HG03571 (cell line): ENCODE data around the gene VAV2.

Source experiments
- ATAC-seq: cut with Tn5 transposase; IDR thresholded peaks from one replicate; pipeline ENCODE4 v1.9.1; 2021; ENCODE audit not compliant: unreplicated experiment

VAV2 gene

DNA sequence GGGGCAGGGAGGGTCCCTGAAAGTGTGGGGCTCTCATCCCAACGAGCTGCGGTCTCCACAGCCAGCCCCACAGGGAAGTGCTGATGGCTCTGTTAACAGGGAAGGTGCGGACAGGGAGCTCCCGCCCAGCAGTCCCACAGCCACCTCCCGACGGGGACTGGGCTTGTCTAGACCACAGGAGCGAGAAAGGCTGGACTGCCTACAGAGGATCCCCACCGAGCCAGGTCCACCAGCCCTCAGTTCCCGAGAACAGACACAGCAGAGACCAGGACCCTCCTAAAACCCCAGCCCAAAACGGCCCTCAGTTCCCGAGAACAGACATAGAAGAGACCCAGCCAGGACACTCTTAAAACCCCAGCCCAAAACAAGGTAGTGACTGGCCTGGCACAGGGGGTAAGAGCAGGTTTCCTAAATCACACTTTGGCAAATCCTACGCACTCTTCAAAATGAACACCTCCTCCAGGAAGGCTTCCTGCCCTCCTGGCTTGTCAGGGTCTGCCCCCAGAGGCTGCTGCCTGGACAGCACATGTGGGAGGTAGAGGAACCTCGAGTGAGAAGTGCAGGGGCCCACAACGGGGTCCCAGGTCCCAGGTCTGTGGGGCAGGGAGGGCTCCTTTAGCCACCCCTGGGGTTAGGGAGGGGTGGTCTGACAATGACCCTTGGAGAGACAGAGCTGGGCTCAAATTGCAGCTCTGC is 167.9 kb downstream of the VAV2 start:
- ATAC-seq, result no peak

DNA sequence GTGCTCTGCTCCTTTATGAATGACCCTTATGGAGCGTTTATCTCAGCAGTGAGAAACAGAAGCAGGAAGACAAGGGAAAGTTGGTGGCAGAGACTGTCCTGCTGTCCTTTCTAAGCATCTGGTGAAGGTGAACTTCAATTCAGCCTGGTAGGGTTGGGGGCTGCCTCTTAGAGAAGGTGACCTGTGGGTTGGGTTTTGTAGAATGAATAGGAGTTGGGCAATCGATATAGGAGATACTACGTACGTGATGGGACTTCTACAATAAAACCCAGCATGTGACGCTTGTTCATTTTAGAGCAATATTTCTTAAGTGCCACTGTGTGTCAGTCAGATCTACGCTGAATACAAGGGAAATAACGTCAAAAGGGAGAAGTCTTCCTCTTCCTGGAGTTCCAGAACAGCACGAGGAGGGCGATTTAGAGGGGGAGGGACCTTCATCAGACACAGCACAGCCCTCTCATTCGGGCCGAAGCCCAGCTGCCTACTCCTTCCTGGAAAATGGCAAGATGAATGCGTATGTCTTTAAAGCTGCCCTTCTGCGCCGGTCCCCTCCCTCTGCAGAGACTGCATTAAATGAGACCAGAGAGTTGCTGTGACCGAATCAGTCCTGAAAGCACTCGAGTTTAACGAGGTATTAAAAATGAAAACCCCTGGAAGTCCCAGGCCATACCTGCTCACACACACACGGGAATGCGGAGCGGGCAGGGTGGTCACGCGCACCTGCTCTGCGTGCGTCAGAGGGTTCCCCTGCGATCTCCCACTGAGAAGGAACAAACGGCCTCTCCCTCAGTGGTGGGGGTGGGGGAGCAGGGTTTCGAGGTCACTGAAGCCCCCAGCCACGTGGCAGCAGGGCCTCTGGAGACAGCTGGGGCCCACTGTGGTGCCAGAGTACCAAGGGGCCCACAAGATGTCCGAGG is 168.7 kb downstream of the VAV2 start:
- peak; percentile 38 for ATAC-seq

DNA sequence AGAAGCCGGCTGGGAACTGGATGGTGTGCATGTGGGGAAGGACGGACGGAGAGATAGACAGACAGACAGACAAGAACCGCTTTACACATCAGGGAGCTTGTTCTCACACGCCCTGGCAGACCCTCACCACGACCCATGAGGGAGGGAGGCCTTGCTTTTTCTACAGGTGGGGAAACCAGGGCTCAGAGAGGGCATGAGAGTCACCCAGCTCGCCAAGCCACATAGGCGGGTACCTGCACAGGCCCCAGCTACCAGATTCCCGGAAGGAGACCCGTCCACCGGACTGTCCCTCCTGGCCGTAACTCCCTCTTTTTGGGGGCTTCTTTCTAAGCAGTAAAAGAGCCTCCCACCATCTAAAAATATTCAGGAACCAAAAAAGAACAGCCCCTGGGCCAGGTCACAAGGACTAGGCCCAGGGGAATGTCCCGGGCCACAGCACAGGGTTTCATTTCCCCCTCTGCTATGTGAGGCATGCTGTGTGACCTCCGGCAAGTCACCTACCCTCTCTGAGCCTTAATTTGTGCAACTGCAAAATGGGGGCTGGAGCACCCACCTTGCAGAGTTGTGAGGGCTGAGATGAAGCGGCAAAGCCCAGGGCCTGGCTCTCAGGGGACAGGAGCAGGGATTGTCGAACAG is 169.6 kb downstream of the VAV2 start:
- no peak for ATAC-seq

DNA sequence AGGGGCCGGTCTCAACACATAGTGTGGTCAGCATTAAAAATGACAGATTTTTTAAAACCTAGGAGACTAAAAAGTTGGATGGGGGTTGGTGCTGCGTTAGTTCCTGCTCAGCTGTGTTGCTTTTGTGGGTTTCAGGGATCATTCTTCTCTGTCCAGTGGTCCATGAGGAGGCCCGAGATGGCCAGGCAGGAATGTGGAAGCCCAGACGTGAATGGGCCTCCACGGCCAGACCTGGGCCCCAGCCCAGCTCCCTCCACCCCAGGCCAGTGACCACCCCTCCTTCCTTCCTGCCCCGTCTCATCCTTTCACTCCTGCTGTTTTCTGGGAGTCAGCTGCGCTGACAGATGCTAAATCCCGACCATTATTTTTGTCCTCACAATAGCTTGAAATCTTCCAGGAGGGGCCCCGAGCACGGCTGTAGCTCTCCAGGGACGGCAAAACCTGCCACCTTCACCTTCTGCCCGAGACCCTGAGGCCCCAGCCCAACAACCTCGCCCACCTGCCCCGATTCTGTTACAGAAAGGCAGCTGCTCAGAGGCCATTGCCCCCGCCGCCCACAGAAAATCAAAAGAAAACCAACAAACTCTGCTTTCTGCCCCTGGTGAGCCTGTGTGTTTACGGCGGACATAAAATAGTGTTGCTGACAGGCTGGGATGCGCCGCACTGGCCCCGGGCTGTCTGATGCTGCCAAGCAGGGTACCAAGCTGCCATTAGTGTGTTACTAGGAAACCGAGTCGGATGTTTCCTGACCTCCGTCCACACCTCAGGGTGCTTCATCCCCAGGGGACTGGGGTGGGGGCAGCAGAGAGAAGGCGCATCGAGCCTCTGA is 170.3 kb downstream of the VAV2 start:
- ATAC-seq, result no peak

DNA sequence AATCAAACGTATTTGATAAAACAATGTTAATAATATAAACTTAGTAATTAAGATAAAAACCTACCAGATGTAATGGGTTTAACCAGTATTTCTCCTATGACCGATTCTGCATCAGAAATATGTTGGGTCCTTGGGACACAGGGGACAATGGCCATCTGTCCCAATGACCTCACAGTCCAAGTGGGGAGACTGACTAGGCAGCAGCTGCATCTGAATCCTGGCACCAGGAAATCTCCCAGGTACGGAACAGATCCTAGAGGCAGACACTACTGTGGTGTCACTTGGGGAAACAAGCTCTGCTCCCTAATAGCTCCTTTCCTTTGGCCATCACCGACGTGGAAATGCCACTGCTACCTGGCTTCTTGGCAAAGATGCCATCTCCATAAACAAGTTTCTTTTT is 172.2 kb downstream of the VAV2 start:
- ATAC-seq, result no peak

DNA sequence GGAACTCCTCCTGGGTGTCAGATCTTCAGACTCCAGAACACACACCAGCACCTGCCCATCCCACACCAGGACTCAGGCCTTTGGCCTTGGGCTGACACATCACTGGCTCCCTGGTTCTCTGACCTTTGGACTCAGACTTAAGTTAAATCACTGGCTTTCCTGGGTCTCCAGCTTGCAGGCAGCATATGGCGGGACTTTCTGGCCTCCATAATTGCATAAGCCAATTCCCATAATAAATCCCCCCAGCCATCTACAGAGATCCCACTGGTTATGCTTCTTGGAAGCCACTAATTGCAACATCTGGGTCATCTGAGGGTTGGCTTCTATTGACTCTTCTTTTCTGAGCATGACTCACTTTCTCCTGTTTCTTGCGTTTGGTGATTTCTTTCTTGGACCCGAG is 173.7 kb downstream of the VAV2 start:
- ATAC-seq, result no peak

DNA sequence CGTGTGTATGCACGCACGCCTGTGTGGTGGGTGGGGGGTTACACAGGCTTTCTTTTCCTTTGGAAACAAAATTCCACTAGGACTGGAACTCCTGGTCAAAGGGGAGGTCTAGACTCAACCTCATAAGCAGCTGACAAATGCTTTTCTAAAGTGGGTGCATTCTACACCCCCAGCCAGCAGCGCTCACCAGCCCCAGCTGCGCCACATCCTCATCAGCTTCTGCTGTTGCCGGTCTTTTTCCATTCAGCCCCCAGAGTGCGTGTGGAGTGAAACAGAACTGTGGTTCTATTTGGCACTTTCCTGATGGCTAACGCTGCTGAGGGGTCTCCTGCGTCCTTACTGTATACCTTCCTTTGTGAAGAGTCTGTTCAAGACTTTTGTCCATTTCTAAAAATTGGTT is 176.3 kb downstream of the VAV2 start:
- ATAC-seq, result no peak

DNA sequence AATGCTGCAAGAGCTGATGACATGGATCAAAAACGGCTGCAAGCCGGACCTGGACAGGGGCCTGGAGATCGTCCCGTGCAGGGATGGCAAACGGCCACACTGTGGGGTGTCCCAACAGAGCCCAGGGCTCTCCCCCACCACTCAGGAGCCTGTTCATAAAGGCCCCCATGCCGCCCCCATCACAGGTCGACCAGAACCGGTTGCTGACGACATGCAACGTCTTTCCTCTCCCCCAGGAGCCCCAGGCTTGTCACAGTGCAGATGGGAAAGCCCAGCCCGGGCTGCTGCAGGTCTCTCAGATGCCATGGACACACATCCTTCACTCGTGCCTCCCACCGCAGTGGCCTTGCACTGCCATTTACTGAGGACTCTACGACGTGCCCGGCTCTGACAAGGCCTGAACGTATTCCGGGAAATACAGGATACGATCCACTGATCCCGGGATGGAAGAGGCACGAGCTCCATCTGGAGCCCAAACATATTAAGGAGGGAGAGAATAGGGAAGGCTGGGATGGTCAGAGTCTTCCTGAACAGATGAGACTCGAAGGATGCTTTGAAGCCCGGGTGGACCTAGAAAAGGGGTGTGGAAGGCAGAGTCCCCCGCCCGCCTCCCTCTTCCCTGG is 177.4 kb downstream of the VAV2 start:
- ATAC-seq, result no peak

DNA sequence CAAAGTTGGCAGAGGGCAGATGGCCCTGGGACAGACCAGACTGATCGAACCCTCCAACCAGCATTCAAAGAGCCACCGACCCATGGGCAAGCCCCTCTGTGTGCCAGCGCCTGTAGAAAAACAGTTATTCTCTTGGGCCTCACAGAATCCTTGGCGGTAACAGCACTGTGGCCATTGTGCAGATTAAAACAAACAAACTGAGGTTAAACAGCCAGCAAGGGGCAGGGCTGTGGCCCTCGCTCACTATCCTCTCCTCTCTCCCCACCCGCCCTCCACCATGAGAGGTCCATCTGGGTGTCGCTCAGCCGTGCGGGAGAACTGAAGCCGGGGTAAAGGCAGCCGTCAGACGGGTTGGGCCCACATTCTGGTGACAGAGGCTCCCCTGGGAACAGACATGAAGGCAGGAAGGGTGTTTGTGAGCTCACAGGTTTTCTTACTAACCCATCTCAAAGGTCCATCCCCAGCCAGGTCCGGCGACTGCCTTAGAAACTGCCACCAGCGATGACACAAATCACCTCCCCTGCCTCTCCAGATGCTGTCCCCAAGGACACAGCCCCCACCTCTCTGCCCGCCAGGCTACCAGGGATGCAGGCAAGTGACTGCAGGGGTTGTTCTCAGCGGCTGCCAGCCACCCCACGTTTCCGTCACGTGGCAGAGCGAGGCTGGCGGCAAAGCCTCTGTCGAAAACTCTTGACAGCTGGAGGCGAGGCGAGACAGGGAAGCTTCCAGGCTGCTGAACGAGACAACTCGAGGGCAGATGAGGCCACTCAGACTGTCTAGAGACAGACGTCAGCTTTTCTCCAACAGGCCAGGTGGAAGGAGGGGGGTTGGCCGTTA is 178.2 kb downstream of the VAV2 start:
- no peak for ATAC-seq

DNA sequence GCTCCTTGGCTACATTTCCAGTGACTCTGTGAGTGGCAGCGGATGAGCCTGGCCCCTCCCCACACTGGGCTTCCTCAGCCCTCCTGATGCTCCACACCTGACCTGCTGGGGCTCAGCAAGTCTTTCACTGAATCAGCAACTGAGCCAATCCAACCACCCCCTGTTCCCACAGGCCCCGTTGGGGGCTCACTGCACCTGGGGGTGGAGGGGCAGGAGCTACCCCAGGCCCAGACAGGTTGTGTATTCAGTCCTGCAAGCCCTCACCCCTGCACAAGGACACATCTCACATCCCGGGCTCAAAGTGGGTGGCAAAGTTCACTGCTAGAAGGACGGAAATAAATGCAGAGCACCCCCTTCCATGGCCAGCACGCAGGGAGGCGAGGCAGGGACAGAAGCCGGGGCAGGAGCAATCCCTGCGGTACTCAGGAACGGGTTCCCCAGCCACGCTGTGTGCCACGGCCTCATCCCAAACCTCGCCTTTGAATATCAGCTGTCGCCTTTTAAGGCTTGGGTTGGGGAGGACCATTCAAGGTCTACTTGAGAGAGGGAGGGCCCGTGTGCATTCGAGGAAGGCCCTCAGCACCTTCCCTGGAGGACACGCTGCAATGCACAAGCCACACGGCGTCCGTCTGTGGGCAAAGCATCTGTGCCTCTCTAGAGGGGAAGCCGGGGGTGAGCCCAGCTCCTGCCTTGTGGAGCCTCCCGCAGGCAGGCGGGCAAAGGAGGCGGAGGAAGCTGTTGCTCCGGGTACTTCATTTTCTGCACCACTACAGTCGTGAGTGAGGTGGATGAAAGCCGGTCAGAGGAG is 179.0 kb downstream of the VAV2 start:
- no peak for ATAC-seq

DNA sequence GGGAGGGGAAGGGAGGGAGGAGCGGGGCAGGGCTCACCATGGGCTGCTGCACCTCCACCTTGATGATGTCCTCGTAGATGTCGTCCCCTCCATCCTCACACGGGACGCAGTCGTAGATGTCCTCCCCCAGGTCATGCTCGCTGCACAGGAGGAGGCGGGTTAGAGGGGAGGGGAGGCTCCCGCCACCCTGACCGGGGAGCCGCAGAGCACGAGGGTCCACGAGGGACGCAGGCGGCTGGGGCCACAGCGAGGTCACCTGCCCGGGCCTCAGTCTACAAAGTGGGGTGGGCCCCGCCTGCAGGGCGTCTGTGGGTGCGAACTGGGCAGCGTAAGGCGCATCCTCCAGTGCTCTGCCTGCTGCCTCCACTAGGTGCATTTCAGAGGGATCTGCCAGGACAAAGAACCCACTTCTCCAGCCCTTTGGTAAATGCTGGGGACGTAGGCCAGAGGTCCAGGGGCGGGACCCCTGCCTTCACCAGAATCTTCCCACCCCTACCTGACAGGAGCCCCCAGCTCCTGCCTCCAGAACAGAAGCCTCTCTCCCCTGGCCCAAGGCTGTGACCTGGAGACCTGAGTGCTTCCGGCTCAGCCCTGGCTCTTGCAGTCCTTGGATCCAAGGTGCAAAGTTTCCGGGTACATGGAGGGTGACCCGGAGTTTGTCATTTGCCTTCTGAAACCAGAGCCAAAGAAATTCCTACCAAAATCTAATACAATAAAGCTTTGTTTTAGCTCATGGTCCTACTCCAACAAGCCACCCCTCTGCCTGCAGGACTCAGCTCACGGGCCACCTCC is 179.9 kb downstream of the VAV2 start:
- ATAC-seq, result no peak

DNA sequence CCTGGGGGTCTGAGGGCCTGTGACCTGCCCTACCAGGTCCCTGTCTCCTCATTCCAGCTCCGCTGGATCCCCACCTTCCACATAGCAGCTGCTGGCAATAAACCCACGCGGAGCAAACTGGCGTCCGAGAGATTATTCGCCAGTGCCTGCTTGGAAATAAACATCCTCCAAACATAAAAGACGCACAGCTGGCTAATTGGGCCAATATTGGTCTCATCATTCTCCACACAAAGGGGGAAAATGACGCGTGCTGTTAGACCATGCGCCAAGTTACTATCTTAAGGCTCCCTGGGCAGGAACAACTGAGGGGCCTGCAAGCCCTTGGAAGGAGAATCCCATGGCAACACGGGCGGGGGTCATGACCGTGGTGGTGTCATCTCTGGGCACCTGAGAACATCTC is 180.7 kb downstream of the VAV2 start:
- ATAC-seq, result no peak

DNA sequence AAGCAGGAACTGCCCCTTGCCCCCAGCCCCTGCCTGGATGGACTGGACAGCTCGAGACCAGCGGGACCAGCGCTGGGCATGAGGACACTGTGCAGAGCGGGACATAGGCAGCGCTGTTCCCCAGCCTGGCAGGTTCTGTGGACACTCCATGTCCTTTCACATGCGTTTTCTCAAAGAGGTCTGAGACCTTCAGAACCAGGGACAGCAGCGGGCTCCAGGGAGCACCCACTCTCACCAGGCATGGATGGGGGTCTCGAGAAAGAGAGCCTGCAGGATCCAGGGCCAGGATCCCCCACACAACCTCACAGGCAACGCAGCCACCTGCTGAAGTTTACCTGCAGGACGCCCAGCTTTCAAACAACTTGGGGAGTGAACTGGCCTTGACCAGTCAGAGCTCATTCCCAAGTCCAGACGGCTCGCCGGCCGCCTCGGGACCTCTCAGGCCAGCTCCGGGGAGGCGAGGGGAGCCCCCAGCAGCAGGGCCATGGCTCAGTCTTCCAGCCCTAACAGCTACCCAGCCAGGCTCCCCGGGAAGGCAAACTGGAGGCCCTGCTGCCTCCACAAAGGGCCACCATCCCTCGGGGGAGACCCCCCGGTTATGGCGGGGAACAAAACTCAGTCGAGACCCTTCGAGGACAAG is 181.4 kb downstream of the VAV2 start:
- no peak for ATAC-seq

DNA sequence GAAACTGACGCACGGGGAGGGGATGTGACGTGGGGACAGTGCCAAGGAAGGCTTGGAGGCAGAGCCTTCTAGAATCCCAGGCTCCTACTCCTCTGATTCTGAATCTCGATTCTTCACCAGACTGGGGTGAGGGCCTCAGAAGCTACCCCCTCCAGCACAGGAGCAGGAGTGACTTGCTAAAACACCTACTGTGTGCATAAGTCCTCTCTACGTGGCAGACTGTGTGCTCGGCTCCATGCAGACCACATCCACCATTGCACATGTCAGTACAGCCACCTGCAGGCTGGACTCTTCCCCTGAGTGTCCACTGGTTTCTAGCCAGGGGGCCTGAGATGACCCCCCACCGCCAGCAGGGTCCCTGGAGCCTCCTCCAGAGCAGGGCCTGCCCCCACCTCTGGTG is 182.8 kb downstream of the VAV2 start:
- ATAC-seq, result no peak

DNA sequence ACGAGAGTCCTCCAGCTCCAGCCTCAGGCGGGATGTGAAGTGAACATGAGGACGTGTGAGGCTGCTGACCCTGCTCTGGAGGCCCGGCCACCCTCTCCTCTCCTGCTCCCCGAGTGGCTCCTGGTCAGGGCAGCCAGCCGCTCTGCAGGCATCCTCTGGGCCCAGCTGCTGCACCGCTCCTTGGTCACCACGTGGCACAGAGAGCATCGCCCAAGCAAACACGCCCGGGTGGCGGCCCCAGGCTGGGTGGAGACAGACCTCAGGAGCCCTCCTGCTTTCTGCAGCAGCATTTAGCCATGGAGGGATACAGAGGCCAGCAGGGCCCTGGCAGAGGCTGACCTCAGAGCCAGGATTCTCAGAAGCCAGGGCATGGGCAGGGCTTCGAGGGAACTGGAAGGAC is 184.3 kb downstream of the VAV2 start:
- ATAC-seq, result no peak

DNA sequence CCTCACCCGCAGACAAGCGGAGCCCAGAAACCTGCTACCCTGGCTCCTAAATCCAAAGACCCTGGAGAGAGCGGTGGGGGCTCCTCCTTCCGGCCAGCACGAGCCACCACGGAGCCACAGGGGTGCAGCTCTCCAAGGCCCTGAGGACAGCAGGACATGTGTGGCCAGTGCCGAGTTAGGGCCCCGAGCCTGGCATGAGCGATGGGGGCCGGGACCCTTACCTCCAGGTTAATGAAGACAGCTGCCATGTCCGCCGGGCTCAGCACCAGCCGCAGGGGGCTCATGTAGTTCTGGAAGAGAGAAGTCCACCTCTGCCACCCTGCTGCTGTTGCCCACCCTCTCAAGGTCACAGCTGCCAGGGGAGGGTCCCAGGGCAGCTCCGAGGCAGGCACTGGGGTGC is 185.1 kb downstream of the VAV2 start:
- ATAC-seq, result no peak

DNA sequence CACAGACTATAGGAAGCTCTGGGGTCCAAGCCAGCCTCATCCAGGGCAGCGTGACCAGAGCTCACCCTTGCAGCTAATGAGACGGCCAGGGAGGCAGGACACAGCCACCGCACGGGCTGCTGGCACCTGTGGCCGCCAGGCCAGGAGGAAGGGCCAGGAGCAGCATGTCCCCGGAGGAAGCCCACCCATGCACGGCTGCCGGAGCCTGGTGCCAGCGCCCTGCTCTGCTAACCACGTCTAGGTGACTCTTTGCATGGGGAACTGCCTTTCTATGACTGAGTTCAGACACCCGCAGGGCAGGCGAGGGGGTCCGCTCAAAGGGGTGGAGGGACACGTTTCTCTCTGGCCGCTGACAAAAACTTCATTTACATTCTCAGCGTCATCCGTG is 185.5 kb downstream of the VAV2 start:
- no peak for ATAC-seq
